K562 (cell line): ENCODE measurements around the gene HIVEP2.

Experiments used
- CTCF ChIP-seq, 3 experiments: IDR thresholded peaks in 2 of 3; conservative IDR thresholded peaks in 1 of 3; 2 replicates each; pipeline ENCODE4 v1.5.1; 2011 to 2012; ENCODE audit warnings: low read length in 3 of 3, mild to moderate bottlenecking in 3 of 3, control low read depth in 2 of 3, improper control_type of control experiment in 1 of 3, inconsistent platforms in 1 of 3, low read depth in 1 of 3, mixed read lengths in 1 of 3, moderate library complexity in 1 of 3; ENCODE audit not compliant: insufficient read depth in 2 of 3
- EZH2 ChIP-seq: IDR thresholded peaks from 2 replicates; pipeline ENCODE4 v1.6.1; 2012; ENCODE audit warnings: low read depth, mild to moderate bottlenecking, inconsistent platforms, low read length, borderline replicate concordance
- HIVEP1 ChIP-seq: fragments of 250-450 bp; sonication (Bioruptor Pico); IDR thresholded peaks from 2 replicates; pipeline ENCODE4 v1.4.0; 2020; ENCODE audit warnings: mild to moderate bottlenecking
- KLF6 ChIP-seq: fragments of 250-450 bp; sonication (Bioruptor Pico); IDR thresholded peaks from 2 replicates; pipeline ENCODE4 v1.4.0; 2020; ENCODE audit warnings: mild to moderate bottlenecking, moderate library complexity, borderline replicate concordance
- POU5F1 ChIP-seq: fragments of 150-350 bp; IDR thresholded peaks from 2 replicates; pipeline ENCODE4 v1.6.1; 2014; ENCODE audit warnings: borderline replicate concordance, low read length, low read depth, mild to moderate bottlenecking; ENCODE audit not compliant: partially characterized antibody
- TF ChIP-seq, protein P1 (sequence below): sonication (generic); formaldehyde crosslinking; IDR thresholded peaks from 2 replicates; pipeline ENCODE4 v1.8.0; 2023; ENCODE audit warnings: mild to moderate bottlenecking, missing genetic modification reagents

DNA sequence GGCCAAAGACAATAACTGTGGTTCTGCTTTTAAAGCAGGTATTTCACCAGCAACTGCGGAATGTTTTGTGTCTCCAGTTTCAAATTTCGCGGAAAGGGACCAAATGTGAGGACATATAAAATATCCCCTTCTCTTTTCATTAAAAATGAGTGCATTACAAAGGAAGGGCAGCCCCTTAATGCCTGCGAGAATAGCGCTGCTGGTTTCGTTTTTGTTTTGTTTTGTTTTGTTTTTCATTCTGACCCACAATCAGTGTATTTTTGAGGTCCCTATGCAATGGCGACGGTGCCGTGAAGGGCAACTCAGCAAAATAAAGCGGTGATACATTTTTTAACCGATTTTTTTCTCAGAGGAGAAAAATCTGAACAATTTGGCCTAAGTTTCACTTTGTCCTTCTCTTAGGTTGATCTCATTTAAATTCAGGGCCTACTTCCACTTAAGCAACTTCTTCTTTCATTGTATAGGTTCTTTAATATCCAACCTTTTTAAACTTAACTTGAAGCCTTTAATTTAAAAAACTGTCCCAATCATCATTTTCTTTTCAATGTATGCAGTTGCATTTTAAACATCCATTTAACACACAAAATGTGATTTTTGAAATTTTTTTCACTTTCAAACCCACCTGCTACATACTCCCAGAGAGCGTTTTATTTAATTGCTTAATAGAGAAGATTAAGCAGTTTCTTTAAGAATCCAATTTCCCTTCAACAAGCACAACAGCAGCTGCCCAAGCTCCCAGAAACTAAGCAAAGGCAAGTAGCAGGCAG is 2.9 kb upstream of the HIVEP2 start:
- TF ChIP-seq POU5F1: no peak
- TF ChIP-seq, protein P1, sequence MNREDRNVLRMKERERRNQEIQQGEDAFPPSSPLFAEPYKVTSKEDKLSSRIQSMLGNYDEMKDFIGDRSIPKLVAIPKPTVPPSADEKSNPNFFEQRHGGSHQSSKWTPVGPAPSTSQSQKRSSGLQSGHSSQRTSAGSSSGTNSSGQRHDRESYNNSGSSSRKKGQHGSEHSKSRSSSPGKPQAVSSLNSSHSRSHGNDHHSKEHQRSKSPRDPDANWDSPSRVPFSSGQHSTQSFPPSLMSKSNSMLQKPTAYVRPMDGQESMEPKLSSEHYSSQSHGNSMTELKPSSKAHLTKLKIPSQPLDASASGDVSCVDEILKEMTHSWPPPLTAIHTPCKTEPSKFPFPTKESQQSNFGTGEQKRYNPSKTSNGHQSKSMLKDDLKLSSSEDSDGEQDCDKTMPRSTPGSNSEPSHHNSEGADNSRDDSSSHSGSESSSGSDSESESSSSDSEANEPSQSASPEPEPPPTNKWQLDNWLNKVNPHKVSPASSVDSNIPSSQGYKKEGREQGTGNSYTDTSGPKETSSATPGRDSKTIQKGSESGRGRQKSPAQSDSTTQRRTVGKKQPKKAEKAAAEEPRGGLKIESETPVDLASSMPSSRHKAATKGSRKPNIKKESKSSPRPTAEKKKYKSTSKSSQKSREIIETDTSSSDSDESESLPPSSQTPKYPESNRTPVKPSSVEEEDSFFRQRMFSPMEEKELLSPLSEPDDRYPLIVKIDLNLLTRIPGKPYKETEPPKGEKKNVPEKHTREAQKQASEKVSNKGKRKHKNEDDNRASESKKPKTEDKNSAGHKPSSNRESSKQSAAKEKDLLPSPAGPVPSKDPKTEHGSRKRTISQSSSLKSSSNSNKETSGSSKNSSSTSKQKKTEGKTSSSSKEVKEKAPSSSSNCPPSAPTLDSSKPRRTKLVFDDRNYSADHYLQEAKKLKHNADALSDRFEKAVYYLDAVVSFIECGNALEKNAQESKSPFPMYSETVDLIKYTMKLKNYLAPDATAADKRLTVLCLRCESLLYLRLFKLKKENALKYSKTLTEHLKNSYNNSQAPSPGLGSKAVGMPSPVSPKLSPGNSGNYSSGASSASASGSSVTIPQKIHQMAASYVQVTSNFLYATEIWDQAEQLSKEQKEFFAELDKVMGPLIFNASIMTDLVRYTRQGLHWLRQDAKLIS (CRISPR knock-in tag): no peak
- TF ChIP-seq KLF6 (CRISPR knock-in tag): no peak
- TF ChIP-seq CTCF (IDR thresholded peaks at IDR 0.05 in 2 of 3, conservative IDR thresholded peaks at IDR 0.05 in 1 of 3; ENCODE audit: insufficient read depth in 2 of 3, low read depth in 1 of 3, low read length in 3 of 3): no peak
- TF ChIP-seq HIVEP1 (CRISPR knock-in tag): no peak
- TF ChIP-seq EZH2: no peak
